Measurements from ENCODE around the gene NRIP2. TPM values are rescaled to one million over a fixed set of nuclear protein-coding genes. Genes with fewer than 3 reads are reported as not detected.

NRIP2 gene
- total RNA-seq, 1 experiment from 2014 or later = not detected

DNA sequence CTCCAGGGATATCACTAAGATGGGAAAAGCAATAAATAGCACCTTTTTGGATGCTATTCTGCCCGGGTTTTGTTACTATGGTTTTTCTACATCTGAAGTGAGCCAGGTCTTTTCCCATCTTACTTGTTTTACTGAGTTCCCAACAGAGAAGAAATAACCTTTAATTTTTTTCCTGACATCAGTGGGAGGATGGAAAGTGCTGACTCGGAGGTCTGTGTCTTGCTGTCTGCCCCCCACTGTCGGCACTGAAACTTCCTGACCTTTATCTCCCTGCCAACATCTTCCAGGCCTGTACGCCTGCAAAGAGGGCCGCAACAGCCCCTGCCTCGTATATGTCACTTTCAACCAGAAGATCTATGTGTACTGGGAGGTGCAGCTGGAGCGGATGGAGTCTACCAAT lies 11.4 kb downstream of the NRIP2 start:
- no peak for DNase-seq (ENCODE audit: low read depth, low spot score)
- in situ Hi-C loops (cut with HindIII; ENCODE audit: low pct_unique_long_range_greater_than_20kb, low sequenced_read_pairs) = no loop called here

DNA sequence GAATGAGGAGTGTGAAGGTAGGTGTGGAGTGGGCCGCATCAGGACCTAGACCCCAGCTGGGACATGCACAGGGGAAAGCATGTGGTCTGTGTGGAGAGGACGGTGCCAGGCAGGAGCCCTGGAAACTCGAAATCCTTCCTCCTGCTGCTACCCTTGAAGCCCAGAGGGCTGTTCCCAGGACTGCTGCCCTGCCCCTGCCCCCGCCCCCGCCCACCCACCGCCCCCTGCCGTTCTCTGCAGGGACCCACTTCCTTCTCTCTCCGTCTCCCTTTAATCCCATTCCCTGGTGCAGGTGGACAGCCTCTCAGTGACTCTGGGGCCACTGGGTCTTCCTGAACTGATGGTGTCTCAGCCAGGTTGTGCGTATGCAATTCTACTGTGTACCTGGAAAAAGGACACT lies 14.4 kb downstream of the NRIP2 start:
- in situ Hi-C loops (cut with HindIII; ENCODE audit: low pct_unique_long_range_greater_than_20kb, low sequenced_read_pairs) = no loop called here
- DNase-seq (ENCODE audit: low read depth, low spot score) = no peak

DNA sequence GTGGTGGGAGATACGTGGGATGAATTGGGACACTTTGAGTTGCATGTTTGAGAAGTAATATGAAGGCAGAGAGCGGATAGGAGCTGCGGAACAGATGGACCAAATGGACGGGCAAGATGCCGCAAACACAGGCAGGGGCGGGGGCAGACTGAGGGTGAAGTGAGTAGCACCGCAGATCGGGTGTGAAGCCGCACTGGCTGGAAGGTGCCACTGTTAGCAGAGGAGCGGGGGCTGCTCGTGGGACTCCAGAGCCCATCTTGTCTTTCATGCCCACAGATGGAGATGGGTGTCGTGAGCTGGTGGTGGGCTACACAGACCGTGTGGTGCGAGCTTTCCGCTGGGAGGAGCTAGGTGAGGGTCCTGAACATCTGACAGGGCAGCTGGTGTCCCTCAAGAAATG lies 15.0 kb downstream of the NRIP2 start:
- in situ Hi-C loops (cut with HindIII; ENCODE audit: low pct_unique_long_range_greater_than_20kb, low sequenced_read_pairs) = no loop called here
- DNase-seq (ENCODE audit: low read depth, low spot score) = no peak

DNA sequence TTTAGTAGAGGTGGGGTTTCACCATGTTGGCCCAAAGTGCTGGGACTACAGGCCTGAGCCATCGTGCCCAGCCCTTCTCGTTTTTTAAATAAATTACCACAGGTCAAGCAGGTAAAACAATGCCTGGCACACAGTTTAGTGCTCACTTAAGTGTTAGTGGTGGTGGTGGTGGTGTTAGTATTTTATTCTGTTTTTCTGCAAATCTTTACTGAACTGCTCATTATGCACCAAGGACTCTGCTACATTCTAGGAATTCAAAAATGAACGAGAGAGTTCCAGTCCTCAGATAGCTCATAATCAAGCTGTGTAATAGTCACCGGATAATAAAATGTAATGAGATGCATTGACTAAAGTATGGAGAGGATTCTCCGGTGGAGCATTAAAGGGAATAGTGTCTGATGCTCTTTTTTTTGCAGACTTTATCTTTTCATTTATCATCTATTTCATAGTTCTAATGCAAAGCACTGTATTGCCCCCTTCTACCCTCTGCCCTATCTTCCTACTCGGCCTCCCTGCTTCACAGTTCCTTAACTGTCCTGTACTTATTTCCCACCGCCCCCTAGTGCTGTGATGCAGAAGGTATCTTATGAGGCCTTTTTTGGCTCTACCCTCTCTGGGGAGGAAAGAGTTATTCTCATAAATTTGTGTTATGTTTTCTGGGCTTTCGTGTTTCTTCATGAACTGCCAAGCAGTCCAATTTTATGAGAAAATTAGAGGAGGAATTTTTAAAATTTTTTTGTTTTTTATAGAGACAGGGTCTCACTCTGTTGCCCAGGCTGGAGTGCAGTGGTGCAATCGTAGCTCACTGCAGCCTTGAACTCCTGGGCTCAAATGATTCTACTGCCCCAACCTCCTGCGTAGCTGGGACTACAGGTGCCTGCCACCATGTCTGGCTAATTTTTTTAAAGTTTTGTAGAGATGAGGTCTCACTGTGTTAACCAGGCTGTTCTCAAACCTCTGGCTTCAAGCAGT lies 21.3 kb downstream of the NRIP2 start:
- in situ Hi-C loops (cut with HindIII; ENCODE audit: low pct_unique_long_range_greater_than_20kb, low sequenced_read_pairs) = no loop called here
- peak; percentile 86 for DNase-seq (ENCODE audit: low read depth, low spot score)

DNA sequence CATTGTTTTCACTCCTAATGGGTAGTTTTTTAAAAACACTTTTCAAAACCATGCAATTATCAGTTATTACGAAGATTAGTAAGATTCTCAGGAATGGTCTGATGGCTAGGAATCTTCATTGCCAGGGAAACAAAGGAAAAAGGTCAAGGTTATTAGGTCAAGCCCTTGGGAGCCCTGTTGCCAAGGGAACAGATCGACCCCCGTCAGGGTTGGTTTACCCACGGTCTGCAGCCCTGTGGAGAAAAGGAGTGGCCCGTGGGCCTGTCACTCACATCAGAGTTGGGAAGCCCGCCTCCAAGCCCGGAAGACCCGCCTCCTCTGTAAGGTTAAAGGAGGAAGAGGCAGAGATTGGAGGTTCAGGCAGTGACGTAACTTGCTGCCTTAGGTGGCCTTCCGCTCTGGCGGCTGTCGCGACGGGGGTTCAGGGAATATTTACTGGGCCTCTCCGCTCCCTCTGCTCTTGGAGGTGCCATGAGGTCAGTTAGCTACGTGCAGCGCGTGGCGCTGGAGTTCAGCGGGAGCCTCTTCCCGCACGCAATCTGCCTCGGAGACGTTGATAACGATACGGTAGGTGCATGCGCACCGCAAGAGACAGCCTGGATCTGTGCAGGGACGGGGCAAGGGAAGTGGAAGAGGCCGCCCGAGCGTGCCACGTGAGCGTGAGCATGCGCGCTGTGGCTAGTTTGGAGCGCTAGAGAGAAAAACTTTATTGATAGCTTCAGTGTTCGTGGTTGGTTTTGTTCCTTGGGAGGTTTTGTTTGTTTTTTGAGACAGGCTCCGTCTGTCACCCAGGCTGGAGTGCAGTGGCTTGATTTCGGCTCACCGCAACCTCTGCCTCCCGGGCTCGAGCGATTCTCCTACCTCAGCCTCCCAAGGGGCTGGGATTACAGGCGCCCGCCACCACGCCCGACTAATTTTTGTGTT lies 22.3 kb downstream of the NRIP2 start, which contains the start of gene ITFG2:
TSS of gene ITFG2 (plus strand) at position 379 of the 924 bp plus-strand sequence. CDS start at position 472, 93 bp downstream.
- in situ Hi-C loops (cut with HindIII; ENCODE audit: low pct_unique_long_range_greater_than_20kb, low sequenced_read_pairs) = no loop called here
- peak; percentile 99 for DNase-seq (ENCODE audit: low read depth, low spot score)

DNA sequence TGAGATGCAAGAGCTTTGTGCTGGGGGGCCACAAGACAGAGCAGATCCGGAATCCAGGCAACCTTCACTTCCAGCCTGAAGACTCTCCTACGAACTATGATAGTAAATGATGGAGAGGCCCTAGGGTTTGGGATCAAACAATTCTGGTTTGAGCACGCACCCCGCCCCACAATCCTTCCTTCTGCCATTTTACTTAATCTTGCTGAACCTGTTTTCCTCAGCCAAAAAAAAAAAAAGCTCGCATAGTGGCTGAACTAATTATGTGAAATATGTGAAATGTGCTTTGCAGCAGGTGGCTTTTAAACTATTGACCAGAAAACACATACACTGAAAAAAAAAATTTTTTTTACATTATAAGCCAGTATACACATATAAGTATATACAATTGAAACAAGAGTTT lies 23.0 kb downstream of the NRIP2 start:
- DNase-seq (ENCODE audit: low read depth, low spot score) = no peak
- in situ Hi-C loops (cut with HindIII; ENCODE audit: low pct_unique_long_range_greater_than_20kb, low sequenced_read_pairs) = no loop called here

DNA sequence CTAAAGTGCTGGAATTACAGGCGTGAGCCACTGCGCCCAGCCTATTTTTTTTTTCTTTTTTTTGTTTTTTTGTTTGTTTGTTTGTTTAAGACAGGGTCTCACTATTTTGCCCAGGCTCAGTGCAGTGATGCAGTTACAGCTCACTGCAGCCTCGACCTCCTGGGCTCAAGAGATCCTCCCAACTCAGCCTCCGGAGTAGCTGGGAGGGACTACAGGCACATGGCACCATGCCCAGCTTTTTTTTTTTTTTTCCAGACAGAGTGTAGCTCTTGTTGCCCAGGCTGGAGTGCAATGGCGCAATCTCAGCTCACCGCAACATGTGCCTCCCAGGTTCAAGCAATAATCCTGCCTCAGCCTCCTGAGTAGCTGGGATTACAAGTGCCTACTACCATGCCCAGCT lies 28.1 kb downstream of the NRIP2 start:
- in situ Hi-C loops (cut with HindIII; ENCODE audit: low pct_unique_long_range_greater_than_20kb, low sequenced_read_pairs) = no loop called here
- DNase-seq (ENCODE audit: low read depth, low spot score) = no peak

DNA sequence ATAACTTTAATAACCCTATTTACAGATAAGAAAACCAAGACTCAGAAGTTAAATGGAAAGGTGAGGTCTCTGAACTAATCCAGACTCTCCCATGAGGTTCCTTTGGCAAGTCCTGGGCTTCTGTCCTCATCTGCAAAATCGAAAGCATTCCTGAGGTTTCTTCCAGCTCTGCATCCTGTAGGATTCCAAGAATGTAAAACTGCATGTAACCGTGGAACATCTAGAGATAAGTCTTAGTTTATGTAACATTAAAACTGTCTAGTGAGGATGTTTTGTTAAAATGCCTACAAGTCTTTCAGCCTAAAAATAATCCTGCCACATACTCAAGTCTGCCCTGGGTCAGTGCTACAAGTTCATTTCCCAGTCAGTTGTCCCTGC lies 29.7 kb downstream of the NRIP2 start:
- no peak for DNase-seq (ENCODE audit: low read depth, low spot score)
- in situ Hi-C loops (cut with HindIII; ENCODE audit: low pct_unique_long_range_greater_than_20kb, low sequenced_read_pairs) = no loop called here

DNA sequence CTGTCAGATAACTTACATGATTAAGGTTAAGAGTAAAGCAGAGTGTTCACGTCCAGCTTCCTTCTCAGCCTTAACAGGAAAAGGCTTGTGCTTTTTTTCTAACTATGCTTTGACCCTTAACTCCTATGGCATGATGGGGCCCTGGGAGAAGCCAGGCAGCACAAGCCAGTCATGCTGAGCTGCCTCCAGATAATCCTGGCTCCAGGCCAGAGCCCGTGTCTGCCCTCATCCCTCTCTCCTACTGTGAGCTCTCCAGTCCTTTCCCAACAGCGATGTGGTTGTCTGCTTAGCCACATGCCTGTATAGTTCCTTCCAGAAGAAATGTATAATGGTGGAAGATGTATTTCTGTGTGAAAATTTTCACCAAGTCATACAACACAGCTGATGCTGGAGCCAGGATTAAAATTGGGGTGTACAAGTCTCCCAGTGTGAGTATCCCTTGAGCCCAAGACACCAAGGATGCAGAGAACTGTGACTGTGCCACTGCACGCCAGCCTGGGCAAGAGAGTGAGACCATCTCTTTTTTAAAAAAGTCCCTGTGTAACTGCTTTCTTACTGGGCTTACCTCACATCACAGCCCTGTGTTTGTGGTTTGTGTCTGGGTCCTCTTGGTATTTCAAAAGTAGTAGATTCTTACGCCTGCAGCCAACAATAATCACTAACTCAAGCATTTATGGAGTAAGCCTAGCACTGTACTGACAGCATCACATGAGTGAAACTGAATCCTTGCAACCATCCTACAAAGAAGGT lies 30.3 kb downstream of the NRIP2 start:
- DNase-seq (ENCODE audit: low read depth, low spot score) = peak; percentile 43
- in situ Hi-C loops (cut with HindIII; ENCODE audit: low pct_unique_long_range_greater_than_20kb, low sequenced_read_pairs) = no loop called here

DNA sequence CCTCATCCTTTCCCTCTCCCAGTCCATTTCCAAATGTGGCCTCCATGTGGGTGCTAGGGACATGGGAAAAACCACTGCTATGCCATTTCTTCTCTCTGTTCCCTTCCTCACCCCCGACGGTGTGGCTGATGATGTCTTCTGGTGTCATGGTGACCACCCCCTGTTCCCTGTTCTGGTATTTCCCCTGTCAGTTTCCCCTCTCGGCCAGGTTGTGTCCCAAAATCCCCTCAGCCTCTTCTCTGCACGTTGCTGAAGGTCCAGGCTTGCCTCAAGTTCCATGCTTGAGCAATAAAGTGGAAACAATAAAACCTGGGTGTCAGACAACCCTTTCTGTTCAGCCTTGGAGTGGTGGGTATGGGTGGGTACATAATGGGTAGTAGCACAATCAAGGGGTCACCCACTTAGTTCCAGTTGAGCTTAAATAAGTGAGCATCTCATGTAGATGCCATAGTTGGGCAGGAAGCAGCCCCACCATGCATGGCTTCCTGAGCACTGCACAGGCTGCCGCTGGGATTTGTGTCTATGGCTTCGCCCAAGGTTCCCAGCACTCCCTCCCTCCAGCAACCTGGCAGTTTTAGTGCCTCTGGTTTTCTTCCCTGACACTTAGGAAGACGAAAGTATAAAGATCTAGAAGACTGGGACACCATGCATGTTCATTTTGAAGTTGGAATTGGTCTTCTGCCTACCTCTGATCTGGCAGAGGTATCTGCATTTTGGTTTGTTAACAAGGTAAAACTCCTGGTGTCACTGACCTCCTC lies 31.0 kb downstream of the NRIP2 start:
- in situ Hi-C loops (cut with HindIII; ENCODE audit: low pct_unique_long_range_greater_than_20kb, low sequenced_read_pairs) = no loop called here
- DNase-seq (ENCODE audit: low read depth, low spot score) = no peak

DNA sequence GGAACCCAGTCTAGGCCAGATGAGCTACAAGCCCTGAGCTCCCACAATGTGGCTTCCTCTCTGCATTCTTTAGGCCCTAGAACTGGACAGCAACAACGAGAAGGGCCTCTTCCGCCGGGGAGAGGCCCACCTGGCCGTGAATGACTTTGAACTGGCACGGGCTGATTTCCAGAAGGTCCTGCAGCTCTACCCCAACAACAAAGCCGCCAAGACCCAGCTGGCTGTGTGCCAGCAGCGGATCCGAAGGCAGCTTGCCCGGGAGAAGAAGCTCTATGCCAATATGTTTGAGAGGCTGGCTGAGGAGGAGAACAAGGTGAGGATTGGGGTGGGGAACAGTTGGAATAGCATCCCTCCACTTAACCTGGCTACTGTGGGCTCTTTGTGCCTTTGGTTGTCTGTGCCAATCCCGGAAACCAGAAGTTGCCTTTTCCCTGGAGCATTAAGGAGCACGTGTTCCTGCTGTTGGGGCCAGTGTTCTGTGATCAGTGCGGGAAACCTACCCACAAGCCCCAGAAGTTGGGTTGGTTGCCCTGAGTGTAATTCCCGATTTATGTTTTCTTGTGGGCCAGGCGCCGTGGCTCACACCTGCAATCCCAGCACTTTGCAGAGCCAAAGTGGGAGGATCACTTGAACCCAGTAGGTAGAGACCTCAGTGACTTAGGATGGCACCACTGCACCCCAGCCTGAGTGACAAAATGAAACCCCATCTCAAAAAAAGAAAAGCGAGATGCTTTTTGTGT lies 33.6 kb downstream of the NRIP2 start:
- in situ Hi-C loops (cut with HindIII; ENCODE audit: low pct_unique_long_range_greater_than_20kb, low sequenced_read_pairs) = no loop called here

DNA sequence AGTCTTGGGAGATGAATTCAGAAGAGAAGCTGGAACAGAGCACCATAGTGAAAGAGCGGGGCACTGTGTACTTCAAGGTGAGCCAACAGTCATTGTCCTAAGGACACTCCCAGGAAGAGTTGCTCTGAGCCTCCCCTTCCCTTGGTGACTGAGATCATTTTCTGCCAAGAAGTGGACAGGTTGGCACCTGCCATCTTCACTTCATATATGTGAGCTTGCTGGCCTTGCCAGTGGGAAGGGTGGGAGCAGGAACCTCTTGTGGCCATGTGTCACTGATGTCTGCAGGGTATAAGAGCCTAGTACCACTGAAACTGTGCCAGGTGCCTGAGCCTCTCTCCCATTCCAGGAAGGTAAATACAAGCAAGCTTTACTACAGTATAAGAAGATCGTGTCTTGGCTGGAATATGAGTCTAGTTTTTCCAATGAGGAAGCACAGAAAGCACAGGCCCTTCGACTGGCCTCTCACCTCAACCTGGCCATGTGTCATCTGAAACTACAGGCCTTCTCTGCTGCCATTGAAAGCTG lies 34.7 kb downstream of the NRIP2 start:
- in situ Hi-C loops (cut with HindIII; ENCODE audit: low pct_unique_long_range_greater_than_20kb, low sequenced_read_pairs) = no loop called here
- no peak for DNase-seq (ENCODE audit: low read depth, low spot score)

More for the DNA sequence above, 33.6 kb downstream of the NRIP2 start:
- no peak for DNase-seq (ENCODE audit: low read depth, low spot score)

DNA sequence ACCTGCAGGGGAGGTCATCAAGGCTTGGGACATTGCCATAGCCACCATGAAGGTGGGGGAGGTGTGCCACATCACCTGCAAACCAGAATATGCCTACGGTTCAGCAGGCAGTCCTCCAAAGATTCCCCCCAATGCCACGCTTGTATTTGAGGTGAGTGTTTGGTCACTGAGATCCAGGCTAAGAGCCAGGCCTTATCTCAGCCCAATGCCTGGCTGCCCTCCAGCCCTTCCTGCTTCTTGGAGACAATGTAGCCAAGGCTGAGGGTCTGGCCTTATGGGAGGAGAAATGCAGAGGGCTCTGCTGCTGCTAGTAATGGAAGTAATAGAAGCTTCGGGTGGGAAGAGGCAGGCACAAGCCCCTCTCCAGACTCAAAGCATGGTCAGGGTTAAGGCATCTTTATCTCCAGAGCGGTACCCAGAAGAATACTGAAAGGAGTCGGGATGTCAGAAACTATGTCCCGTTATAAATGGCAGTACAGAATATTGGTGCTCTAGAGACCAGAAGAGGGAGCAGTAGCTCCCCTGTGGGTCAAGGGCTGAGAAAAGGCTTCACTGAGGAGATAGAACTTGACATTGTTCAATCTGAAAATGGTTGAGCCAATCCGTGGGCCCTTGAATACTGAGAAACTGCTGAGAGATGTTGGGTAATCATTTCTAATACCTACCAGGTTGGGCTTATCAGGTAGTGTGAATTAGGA lies 37.0 kb downstream of the NRIP2 start:
- in situ Hi-C loops (cut with HindIII; ENCODE audit: low pct_unique_long_range_greater_than_20kb, low sequenced_read_pairs) = no loop called here
- DNase-seq (ENCODE audit: low read depth, low spot score) = peak; percentile 55

DNA sequence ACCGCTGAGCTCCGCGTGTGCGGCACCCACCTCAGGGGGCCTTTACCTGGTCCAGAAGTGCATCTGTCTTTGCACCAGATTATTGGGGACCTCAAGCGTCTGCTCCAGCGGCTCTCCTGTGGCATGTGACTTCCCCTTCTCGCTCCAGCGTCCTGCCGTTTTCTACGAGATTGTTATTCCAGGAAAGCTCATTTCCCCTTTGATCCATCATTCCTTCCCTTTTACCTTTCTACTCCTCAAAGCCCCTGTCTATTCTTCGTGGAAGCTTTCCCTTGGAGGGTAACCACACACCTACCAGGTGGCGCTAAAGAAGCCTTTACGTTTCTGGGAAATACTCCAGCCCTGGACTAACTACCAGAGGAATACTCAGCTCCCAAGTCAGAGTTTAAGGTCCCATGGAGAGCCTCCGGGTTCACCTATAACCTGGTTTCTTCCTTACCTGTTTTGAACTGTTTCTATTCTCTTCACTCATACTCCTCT lies 38.6 kb downstream of the NRIP2 start:
- in situ Hi-C loops (cut with HindIII; ENCODE audit: low pct_unique_long_range_greater_than_20kb, low sequenced_read_pairs) = no loop called here
- no peak for DNase-seq (ENCODE audit: low read depth, low spot score)

DNA sequence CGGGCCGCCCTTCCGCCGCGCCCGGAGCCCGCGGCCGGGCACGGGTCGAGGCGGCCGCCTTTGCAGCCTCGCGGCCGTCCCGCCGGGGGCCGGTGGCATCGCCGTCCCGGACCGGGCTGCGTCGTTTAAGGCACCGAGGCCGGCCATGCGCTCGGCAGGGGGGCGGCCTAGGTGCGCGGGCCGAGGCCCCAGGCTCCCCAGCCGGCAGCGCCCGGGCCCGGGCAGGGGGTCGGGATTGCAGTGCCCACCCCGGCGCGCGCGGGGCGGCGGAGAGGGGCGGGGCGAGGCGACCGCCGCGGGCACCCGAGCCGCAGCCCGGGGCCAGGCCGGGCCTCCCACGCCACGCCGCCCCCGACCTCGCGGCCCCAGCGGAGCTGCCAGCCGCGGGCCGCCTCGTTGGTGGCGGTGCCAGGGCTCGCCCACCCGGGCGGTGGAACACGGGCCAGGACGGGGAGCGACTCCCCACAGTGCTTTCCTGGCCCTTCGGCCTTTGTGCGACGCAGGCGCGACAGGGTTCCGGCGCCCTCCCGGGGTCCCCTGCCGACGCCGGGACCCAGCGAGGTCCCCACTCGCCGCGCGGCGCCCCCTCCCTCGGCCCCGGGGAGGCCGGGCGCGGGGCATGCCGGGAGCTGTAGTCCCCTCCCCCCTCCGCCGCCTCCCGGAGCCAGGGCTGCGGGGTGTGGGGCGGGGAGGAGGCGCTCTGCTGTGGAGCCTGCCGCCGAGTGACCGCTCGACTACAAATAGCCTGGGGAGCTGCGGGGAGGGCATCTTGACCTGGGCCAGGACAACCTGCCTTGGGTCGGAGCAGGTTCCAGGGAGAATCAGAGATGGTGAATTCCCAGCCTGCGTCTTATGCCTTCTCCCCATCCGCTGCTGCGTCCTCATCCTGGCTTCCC lies 39.3 kb downstream of the NRIP2 start:
- DNase-seq (ENCODE audit: low read depth, low spot score) = peak; percentile 48
- in situ Hi-C loops (cut with HindIII; ENCODE audit: low pct_unique_long_range_greater_than_20kb, low sequenced_read_pairs) = no loop called here

All from SK-MEL-5 (cell line).